Measurements from ENCODE around the gene PIGP.
"Not testable (repeated sequence)": the region's sequence is repeated elsewhere in the genome, so short reads cannot be mapped to it uniquely, and the experiment has no call there.

Gene PIGP

DNA sequence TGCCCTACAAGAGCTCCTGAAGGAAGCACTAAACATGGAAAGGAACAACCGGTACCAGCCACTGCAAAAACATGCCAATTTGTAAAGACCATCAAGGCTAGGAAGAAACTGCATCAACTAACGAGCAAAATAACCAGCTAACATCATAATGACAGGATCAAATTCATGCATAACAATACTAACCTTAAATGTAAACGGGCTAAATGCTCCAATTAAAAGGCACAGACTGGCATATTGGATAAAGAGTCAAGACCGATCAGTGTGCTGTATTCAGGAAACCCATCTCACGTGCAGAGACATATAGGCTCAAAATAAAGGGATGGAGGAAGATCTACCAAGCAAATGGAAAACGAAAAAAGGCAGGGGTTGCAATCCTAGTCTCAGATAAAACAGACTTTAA is 38.2 kb upstream of the PIGP start:
- H3K27ac ChIP-seq (ENCODE audit: low read length); H3K4me3 ChIP-seq (ENCODE audit: low read length); H3K36me3 ChIP-seq (replicated peaks; ENCODE audit: low read depth, low read length); H3K4me2 ChIP-seq (ENCODE audit: low read length); H4K20me1 ChIP-seq (ENCODE audit: insufficient read depth, low read length); H3K27me3 ChIP-seq (ENCODE audit: low read depth, low read length); H2AFZ ChIP-seq (ENCODE audit: low read depth, low read length); H3K9me3 ChIP-seq (ENCODE audit: insufficient read depth, low read length); H3K79me2 ChIP-seq (ENCODE audit: low read length); H3K9ac ChIP-seq (ENCODE audit: low read length); H3K4me1 ChIP-seq (ENCODE audit: low read length): not testable (repeated sequence)

DNA sequence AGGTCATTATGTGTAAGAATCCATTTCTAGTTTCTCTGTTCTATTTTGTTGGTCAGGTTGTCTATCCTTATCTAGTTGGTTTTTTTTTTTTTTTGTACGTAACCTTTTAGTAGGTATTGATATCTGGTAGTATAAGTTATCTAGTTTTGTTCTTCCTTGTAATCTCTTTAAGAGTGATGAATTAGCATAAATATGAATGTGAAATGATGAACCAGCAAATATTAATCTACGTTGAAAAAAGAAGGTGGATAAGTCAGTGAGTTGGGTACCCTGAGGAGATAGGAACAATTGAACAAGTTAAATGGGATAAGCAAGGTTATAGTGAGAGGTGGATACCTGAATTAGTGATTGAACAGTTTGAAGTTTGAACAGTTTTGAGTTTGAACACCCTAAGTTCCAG is 34.1 kb upstream of the PIGP start:
- Histone ChIP-seq H3K9me3 (ENCODE audit: insufficient read depth, low read length) (no peaks in the 10 kb centered on the region), H3K36me3 (replicated peaks; ENCODE audit: low read depth, low read length) (peaks cover 7% of the 10 kb centered on the region), H2AFZ (ENCODE audit: low read depth, low read length) (no peak overlapping the region), H3K4me3 (ENCODE audit: low read length) (no peak overlapping the region), H3K27me3 (ENCODE audit: low read depth, low read length) (no peaks in the 10 kb centered on the region), H3K27ac (ENCODE audit: low read length) (no peak overlapping the region), H4K20me1 (ENCODE audit: insufficient read depth, low read length) (no peaks in the 10 kb centered on the region), H3K9ac (ENCODE audit: low read length) (no peak overlapping the region), H3K4me1 (ENCODE audit: low read length) (no peaks in the 10 kb centered on the region), H3K79me2 (ENCODE audit: low read length) (no peaks in the 10 kb centered on the region), H3K4me2 (ENCODE audit: low read length) (no peak overlapping the region)
- TF ChIP-seq, protein P1, sequence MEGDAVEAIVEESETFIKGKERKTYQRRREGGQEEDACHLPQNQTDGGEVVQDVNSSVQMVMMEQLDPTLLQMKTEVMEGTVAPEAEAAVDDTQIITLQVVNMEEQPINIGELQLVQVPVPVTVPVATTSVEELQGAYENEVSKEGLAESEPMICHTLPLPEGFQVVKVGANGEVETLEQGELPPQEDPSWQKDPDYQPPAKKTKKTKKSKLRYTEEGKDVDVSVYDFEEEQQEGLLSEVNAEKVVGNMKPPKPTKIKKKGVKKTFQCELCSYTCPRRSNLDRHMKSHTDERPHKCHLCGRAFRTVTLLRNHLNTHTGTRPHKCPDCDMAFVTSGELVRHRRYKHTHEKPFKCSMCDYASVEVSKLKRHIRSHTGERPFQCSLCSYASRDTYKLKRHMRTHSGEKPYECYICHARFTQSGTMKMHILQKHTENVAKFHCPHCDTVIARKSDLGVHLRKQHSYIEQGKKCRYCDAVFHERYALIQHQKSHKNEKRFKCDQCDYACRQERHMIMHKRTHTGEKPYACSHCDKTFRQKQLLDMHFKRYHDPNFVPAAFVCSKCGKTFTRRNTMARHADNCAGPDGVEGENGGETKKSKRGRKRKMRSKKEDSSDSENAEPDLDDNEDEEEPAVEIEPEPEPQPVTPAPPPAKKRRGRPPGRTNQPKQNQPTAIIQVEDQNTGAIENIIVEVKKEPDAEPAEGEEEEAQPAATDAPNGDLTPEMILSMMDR (IDR thresholded peaks at IDR 0.05; ENCODE audit: low read depth, low read length), result no peak
- no peak for TF ChIP-seq EZH2phosphoT487 (IDR thresholded peaks at IDR 0.05; ENCODE audit: low read depth)

DNA sequence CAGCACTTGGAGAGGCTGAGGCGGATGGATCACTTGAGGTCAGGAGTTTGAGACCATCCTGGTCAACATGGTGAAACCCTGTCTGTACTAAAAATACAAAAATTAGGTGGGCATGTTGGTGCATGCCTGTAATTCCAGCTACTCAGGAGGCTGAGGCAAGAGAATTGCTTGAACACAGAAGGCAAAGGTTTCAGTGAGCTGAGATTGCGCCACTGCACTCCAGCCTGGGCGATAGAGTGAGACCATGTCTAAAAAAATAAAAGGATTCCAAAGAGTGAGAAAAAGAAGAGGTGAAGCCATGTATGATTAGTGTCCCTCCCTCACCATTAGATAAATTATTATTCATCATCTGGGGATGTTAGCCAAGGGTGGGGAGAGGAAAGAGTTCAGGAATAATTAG is 29.9 kb upstream of the PIGP start:
- H3K27me3 ChIP-seq (ENCODE audit: low read depth, low read length); H3K27ac ChIP-seq (ENCODE audit: low read length); H4K20me1 ChIP-seq (ENCODE audit: insufficient read depth, low read length); H3K9ac ChIP-seq (ENCODE audit: low read length); H3K4me2 ChIP-seq (ENCODE audit: low read length); H3K9me3 ChIP-seq (ENCODE audit: insufficient read depth, low read length); H3K4me1 ChIP-seq (ENCODE audit: low read length); H3K79me2 ChIP-seq (ENCODE audit: low read length); H2AFZ ChIP-seq (ENCODE audit: low read depth, low read length); H3K4me3 ChIP-seq (ENCODE audit: low read length): not testable (repeated sequence)
- H3K36me3 ChIP-seq (replicated peaks; ENCODE audit: low read depth, low read length), result peaks cover 11% of the 10 kb centered on the region

DNA sequence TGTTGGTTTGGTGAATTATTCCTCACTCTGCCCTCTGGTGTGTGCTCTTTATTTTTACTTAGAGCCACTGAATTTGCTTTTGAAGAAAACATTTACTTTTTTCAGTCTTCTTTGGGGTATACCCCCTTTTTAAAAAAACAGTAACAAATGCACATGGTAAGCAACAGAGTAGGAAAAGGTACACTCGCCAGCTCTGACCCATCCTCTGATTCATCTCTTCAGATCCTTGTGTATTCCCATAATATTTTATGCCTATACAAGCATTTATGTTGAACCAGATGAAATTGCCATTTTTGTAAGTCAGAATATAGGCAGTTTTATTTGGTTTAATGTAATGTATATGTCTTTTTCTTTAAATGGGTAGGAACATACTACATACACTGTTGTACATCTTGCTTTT is 28.5 kb upstream of the PIGP start:
- no peaks in the 10 kb centered on the region for H3K27me3 ChIP-seq (ENCODE audit: low read depth, low read length)
- H2AFZ ChIP-seq (ENCODE audit: low read depth, low read length), result no peak overlapping the region
- no peak overlapping the region for H3K4me3 ChIP-seq (ENCODE audit: low read length)
- no peaks in the 10 kb centered on the region for H3K9me3 ChIP-seq (ENCODE audit: insufficient read depth, low read length)
- TF ChIP-seq EZH2phosphoT487 (IDR thresholded peaks at IDR 0.05; ENCODE audit: low read depth), result no peak
- TF ChIP-seq, protein P1 (IDR thresholded peaks at IDR 0.05; ENCODE audit: low read depth, low read length), result no peak
- no peaks in the 10 kb centered on the region for H3K4me1 ChIP-seq (ENCODE audit: low read length)
- no peak overlapping the region for H3K9ac ChIP-seq (ENCODE audit: low read length)
- no peak overlapping the region for H3K27ac ChIP-seq (ENCODE audit: low read length)
- H3K79me2 ChIP-seq (ENCODE audit: low read length), result no peaks in the 10 kb centered on the region
- no peaks in the 10 kb centered on the region for H4K20me1 ChIP-seq (ENCODE audit: insufficient read depth, low read length)
- peaks cover 15% of the 10 kb centered on the region for H3K36me3 ChIP-seq (replicated peaks; ENCODE audit: low read depth, low read length)
- no peak overlapping the region for H3K4me2 ChIP-seq (ENCODE audit: low read length)

DNA sequence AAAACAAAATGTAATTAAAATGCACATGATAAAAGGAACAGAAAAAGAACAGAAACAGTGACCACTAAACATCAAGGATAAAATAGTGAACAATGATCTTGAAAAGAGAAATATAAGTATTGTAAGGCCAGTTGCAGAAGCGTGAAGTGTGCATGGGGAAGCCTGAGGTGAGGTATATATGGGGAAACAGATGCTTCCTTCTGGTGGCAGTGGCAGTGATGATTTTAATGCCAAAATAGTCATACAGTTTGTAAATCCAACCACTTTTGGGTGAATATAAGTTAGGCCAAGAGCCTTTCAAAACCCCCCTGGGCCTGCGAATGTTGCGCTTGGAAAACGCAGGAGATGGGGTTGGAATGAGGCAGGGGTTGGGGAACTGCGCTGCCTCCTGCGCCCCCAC is 27.4 kb upstream of the PIGP start:
- no peak overlapping the region for H3K9ac ChIP-seq (ENCODE audit: low read length)
- no peaks in the 10 kb centered on the region for H3K9me3 ChIP-seq (ENCODE audit: insufficient read depth, low read length)
- H4K20me1 ChIP-seq (ENCODE audit: insufficient read depth, low read length), result no peaks in the 10 kb centered on the region
- no peak overlapping the region for H3K4me3 ChIP-seq (ENCODE audit: low read length)
- H3K4me2 ChIP-seq (ENCODE audit: low read length), result no peak overlapping the region
- peaks cover 16% of the 10 kb centered on the region for H3K36me3 ChIP-seq (replicated peaks; ENCODE audit: low read depth, low read length)
- no peak for TF ChIP-seq EZH2phosphoT487 (IDR thresholded peaks at IDR 0.05; ENCODE audit: low read depth)
- TF ChIP-seq, protein P1 (IDR thresholded peaks at IDR 0.05; ENCODE audit: low read depth, low read length), result no peak
- no peaks in the 10 kb centered on the region for H3K4me1 ChIP-seq (ENCODE audit: low read length)
- H2AFZ ChIP-seq (ENCODE audit: low read depth, low read length), result no peak overlapping the region
- no peak overlapping the region for H3K27ac ChIP-seq (ENCODE audit: low read length)
- no peaks in the 10 kb centered on the region for H3K79me2 ChIP-seq (ENCODE audit: low read length)
- H3K27me3 ChIP-seq (ENCODE audit: low read depth, low read length), result no peaks in the 10 kb centered on the region
